ENCODE data around the gene BROX. TPM values are rescaled to one million over a fixed set of nuclear protein-coding genes. Genes with fewer than 3 reads are reported as not detected.

Gene BROX
- total and polyA plus RNA-seq, 2 donors (not counting 3 experiments of a cell fraction or from before 2014, with no cell fraction given), result 7.3 to 39.7 TPM

DNA sequence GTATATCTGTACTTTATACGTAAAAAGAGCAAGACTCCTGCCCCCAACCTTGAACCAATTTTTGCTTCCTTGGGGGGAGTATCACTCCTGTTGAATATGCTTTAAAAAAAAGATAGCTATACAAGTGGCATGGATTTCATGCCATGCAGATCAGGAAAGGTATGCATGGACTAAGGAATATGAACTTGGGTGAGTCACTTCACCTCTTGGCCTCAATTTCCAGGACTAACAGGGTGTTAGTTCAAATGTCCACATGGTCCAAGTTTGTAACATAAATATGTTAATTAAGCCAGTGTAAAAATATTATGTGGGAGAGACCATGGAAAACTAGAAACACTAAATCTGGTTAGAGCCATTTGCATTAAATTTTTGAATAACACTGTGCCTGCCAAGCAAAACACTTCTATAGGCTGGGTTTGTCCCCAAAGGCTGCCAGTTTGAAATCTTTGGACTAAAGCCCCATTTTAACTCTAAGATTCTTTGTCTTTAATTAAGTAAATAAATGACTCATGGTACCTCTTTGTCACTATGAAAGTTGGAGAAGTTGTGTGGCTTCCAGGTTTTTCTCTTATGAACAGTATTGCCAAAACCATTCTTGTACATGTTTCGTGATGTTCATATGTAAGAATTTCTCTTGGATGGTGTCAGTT, 57.7 kb downstream of the BROX start:
- CTCF ChIA-PET, result interaction anchor here (0.6 kb wide), 1 partner anchor 353 kb away, joined by 3 read pairs; no protein-coding TSS in a partner anchor
- Histone ChIP-seq H3K9me1 (replicated peaks; ENCODE audit: control insufficient read depth, extremely low read depth, insufficient read depth, low read length) (no peaks in the 10 kb centered on the region), H3K4me3 (replicated peaks in 1 of 3; ENCODE audit: insufficient read depth in 1 of 3, low read depth in 1 of 3, low read length in 3 of 3) (no peak overlapping the region), H3K4me2 (ENCODE audit: insufficient read depth, low read length) (no peak overlapping the region), H4K20me1 (replicated peaks; ENCODE audit: control insufficient read depth, extremely low read depth, insufficient read depth, low read length) (no peaks in the 10 kb centered on the region), H3K79me2 (ENCODE audit: control insufficient read depth, insufficient read depth, low read length) (no peaks in the 10 kb centered on the region), H2AFZ (ENCODE audit: low read depth, low read length) (no peak overlapping the region), H3K36me3 (ENCODE audit: control insufficient read depth in 2 of 2, extremely low read depth in 1 of 2, insufficient read depth in 2 of 2, low read length in 2 of 2) (no peaks in the 10 kb centered on the region), H3K9me3 (replicated peaks; ENCODE audit: control insufficient read depth, insufficient read depth, low read length) (no peaks in the 10 kb centered on the region), H3K9ac (replicated peaks; ENCODE audit: extremely low read depth, insufficient read depth, low read length) (no peak overlapping the region), H3K27me3 (ENCODE audit: control insufficient read depth in 2 of 2, insufficient read depth in 2 of 2, low read length in 2 of 2) (no peaks in the 10 kb centered on the region), H3K27ac (ENCODE audit: insufficient read depth, low read depth, low read length) (no peak overlapping the region), H3K4me1 (ENCODE audit: control insufficient read depth, extremely low read depth, insufficient read depth, low read length) (peaks cover 2% of the 10 kb centered on the region)
- TF ChIP-seq POLR2A (IDR thresholded peaks at IDR 0.05; ENCODE audit: low read depth, low read length) (no peak), EZH2 (IDR thresholded peaks at IDR 0.05; ENCODE audit: borderline replicate concordance, low read depth, low read length, severe bottlenecking) (no peak), MYC (IDR thresholded peaks at IDR 0.05; ENCODE audit: low read depth, low read length) (no peak), FOS (IDR thresholded peaks at IDR 0.05; ENCODE audit: borderline replicate concordance, insufficient read depth, low read length) (no peak), GATA2 (IDR thresholded peaks at IDR 0.05; ENCODE audit: insufficient read depth, insufficient read length, low read depth, low read length) (no peak), POLR2AphosphoS5 (IDR thresholded peaks at IDR 0.05; ENCODE audit: insufficient read depth, low read depth, low read length) (no peak), JUN (IDR thresholded peaks at IDR 0.05; ENCODE audit: borderline replicate concordance, insufficient read depth, insufficient read length, low read depth) (no peak)
- TF ChIP-seq, protein P1, sequence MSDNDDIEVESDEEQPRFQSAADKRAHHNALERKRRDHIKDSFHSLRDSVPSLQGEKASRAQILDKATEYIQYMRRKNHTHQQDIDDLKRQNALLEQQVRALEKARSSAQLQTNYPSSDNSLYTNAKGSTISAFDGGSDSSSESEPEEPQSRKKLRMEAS (IDR thresholded peaks at IDR 0.05; ENCODE audit: insufficient read depth, insufficient read length), result no peak
- TF ChIP-seq, protein P2, sequence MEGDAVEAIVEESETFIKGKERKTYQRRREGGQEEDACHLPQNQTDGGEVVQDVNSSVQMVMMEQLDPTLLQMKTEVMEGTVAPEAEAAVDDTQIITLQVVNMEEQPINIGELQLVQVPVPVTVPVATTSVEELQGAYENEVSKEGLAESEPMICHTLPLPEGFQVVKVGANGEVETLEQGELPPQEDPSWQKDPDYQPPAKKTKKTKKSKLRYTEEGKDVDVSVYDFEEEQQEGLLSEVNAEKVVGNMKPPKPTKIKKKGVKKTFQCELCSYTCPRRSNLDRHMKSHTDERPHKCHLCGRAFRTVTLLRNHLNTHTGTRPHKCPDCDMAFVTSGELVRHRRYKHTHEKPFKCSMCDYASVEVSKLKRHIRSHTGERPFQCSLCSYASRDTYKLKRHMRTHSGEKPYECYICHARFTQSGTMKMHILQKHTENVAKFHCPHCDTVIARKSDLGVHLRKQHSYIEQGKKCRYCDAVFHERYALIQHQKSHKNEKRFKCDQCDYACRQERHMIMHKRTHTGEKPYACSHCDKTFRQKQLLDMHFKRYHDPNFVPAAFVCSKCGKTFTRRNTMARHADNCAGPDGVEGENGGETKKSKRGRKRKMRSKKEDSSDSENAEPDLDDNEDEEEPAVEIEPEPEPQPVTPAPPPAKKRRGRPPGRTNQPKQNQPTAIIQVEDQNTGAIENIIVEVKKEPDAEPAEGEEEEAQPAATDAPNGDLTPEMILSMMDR (IDR thresholded peaks at IDR 0.05; ENCODE audit: extremely low read depth in 1 of 2, insufficient read depth in 1 of 2, low read depth in 1 of 2, low read length in 2 of 2), result no peak
- POLR2A ChIA-PET, result no interaction called here
- DNase-seq (ENCODE audit: low read depth, low spot score) (peak; percentile 57), FAIRE-seq (peak; percentile 24)
- dilution Hi-C loops (cut with MboI; ENCODE audit: extremely low pct_ligation_motif_present, low sequenced_read_pairs) (no loop called here), intact Hi-C loops (cut with micrococcal nuclease) (no loop called here)
- BruUV-seq (replicated peaks), result no TSS peak

Data from endothelial cell of umbilical vein (primary cell).